Stimulated activated CD8-positive, alpha-beta memory T cell treated with anti-CD3 and anti-CD28 coated beads, Interleukin-2, amount 100 ng/mL, for 1 hour (primary cell): ENCODE data around the gene SBK3.
A peak's percentile ranks its signal among the peaks of the same experiment; 100 is the strongest.
"Not testable (repeated sequence)": the region's sequence is repeated elsewhere in the genome, so short reads cannot be mapped to it uniquely, and the experiment has no call there.

Source experiments
- DNase-seq, 2 donors: peaks; one replicate each; pipeline ENCODE4 v3.0.0-alpha.2; 2020; ENCODE audit warnings: low read depth in 2 of 2

The SBK3 gene

DNA sequence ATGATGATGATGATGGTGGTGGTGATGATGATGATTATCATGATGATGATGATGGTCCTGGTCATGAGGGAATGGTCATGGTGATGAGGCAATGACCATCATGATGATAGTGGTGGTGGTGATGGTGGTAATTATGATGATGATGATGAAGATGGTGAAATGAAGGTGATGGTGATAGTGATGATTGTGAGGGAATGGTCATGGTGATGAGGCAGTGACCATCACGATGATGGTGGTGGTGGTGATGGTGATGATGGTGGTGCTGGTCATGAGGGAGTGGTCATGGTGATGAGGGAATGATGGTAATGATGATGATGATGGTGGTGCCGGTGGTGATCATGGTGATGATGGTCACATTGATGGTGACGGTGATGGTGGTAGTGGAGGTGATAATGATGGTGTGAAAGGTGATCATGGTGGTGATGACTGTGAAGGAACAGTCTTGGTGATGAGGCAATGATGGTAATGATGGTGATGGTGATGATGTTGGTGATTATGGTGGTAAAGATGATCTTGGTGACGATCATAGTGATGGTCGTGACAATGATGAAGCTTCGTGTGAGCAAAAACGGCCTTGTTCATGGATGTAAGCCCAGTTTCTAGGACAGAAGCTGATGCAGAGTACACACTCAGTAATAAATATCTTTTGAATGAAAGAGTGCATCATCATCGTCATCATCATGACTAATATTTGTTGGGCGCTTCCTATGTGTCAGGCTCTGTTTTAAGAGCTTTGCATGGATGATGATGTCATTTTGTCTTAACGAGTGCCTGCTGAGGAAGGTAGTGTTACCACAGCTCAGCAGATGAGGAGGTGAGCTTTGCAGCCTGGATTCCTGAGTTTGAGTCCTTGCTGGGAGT lies 25.7 kb downstream of the SBK3 start:
- DNase-seq = no peak

GRCh38 chr19:55516878-55517620 lies 28.3 kb downstream of the SBK3 start:
- peak; percentile 81 to 86 for DNase-seq

- DNase-seq = no peak
Observed at GRCh38 chr19:55508120-55508519, 37.2 kb downstream of the SBK3 start.

DNA sequence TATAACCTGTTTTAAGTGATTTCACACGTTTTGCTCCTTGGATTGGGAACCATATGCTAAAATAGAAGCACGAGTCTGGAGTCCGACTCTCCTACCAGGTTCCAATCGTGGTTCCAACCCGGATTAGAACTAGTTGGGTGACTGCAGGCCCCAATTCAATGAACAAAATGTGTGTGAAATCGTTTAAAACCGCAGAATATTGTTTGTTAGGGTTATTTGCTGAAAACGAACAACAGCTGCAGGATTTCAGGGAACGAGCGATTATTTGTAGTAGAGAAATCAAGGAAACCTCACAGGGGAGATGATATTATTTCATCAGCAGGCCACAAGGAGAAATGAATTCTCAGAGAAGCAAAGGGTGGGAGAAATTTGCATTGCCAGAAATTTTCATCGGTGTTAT lies 40.4 kb downstream of the SBK3 start:
- DNase-seq = no peak

DNA sequence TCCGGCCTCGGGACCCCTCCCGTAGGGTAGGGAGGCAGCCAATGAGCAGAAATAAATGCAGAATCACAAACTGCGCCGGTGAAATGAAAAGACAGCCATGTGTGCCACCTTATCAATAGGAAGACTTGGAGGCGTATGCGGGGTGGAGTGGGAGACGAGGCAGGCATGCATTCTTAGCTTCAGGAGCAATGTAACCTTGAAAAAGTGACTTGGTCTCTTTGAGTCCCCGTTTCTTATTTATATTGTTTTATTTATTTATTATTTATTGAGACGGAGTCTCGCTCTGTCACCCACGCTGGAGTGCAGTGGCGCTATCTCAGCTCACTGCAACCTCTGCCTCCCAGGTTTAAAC lies 41.1 kb downstream of the SBK3 start:
- no peak for DNase-seq

DNA sequence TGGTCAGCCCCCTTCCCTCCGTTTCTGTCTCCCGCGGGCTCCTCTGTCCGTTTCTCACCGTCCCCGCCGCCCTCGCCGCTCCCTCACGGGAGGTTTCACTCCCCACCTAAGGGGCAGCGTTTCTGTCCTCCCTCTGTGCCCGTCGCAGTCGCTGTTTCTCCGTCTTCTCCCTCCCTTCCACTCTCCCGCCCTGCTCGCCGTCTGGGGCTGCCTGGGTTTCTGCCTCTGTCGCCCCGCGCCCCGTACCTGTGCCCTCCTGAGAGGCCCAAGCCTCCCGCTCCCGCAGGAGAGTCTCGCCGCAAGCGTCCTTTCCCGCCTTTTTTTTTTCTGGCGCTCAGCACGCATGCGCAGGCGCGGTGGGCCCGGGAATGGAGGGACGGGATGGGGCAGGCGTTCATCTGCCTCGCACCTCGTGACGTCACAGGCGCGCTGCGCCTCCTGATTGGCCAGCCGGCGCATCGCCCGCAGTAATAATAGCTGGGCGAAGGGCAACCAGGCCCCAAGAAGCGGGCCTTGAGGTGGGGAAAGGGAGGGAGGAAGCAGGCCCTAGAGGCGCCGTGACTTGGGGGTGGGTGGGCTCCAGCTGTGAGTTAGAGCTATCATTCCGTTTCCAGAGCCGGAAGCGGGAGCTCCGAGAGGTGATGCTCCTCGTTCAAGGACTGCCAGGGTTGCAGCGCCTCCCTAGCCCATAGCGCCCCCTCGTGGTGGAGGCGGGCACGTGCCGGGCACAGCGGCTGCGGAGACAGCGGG lies 41.7 kb downstream of the SBK3 start:
- peak; percentile 86 to 88 for DNase-seq

GRCh38 chr19:55503157-55503501 lies 42.2 kb downstream of the SBK3 start:
- DNase-seq = no peak

DNA sequence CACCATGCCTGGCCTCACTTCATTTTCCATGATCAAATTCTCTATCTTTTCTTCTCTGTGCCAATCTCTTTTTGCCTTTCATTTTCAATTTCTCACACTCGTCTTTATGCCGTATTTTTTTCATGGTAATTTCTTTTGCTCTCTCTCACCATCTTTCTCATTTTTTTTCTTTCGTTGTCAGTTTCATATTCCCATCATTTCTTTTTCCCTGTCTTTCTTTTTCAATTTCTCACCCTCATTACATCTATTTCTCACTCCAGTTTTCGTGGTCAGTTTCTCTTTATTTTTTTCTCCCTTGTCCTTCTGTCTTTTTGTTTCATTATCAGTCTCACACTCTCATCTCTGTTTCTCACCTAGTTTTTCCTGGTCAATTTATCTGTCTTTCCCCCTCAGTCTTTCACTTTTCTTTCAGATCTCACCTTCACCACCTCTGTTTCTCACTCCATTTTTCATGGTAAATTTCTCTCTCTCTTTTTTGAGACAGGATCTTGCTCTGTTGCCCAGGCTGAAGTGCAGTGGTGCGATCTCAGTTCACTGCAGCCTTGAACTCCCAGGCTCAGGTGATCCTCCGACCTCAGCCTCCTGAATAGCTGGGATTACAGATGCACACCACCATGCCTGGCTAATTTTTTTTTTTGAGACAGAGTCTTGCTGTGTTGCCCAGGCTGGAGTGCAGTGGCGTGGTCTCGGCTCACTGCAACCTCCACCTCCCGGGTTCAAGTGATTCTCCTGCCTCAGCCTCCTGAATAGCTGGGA lies 43.0 kb downstream of the SBK3 start:
- no peak for DNase-seq

GRCh38 chr19:55500368-55500952 lies 44.9 kb downstream of the SBK3 start:
- DNase-seq = no peak

DNA sequence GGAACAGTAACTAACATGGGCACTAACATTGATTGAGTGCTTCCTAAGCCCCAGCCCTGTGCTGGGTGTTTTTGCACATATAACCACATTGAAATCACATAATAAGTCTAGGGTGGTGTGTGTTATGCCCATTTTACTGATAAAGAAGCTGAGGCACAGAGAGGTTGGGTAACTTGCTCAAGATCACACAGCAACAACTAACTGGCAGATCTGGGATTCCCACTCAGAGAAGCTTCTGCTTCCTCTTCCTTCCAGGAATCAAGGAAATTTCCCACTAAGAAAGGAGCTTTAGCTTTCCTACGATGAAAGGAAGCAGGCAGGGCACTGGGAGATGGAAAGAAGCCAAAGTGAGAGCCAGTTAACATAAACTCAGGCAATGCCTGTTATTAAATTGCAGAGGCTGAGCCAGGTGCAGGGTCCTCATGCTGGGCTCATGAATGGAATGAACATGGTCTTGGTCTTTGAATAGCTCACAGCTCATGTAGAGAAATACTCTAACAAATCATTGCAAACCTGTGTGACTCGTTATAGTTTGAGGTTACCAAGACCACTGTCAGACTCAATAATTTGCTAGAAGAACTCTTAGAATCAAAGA lies 47.0 kb downstream of the SBK3 start:
- no peak for DNase-seq

- DNase-seq = no peak
Observed at GRCh38 chr19:55497763-55498162, 47.6 kb downstream of the SBK3 start.

GRCh38 chr19:55496820-55497219 lies 48.5 kb downstream of the SBK3 start:
- not testable (repeated sequence) for DNase-seq

DNA sequence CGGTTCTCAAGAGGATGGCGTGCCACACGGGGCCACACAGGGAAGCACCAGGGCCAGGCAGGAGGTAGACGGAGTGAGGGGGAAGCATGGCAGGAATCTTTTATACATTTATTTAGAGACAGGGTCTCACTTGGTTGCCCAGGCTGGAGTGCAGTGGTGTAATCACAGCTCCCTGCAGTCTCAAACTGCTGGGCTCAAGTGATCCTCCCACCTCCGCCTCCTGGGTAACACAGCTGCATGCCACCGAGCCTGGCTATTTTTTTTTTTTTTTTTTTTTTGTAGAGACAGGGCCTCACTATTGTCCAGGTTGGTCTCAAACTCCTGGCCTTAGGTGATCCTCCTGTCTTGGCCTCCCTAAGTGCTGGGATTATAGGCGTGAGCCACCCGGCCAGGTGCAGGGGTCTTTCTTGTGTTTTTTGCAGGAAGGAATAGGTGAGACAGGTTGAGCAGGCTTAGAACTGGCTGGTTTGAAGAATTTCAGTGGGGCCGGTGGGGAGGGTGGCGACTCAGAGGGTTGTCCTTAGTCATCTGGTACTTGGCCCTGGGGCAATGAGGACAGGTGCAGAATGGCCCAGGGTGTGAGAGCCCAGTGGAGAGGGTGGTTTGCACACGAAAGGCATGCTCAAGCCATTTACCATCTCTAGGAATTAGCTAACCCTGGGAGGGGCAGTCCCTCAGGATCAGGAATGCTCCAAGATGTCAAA lies 49.5 kb downstream of the SBK3 start:
- DNase-seq = no peak

DNA sequence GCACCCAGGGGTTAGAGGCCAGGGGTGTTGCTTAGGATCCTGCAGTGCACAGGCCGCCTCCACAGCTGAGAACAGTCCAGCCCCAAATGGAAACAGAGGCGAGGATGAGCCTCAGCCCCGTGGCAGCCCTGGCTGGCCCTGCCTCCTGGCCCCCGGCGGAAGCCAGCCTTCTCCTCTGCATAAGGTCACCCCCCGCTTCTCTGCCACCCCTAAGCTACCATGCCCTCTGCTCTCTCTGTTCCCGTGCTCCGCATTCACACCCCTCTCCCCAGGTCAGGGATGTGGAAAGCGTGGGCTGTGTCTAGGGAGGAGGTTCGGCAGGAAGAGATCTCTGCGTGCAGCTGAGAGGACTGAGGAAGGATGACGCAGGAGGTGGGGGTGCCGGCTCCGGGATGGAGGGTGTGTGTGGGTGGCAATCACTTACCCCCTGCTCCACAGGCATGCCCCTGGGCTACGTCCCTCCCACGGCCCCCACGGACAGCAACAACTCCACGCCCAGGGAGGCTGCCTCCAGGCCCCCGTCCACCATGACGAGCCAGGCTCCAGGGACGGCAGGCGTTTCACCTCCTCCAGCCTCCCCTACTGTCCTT lies 51.1 kb downstream of the SBK3 start:
- no peak for DNase-seq

DNA sequence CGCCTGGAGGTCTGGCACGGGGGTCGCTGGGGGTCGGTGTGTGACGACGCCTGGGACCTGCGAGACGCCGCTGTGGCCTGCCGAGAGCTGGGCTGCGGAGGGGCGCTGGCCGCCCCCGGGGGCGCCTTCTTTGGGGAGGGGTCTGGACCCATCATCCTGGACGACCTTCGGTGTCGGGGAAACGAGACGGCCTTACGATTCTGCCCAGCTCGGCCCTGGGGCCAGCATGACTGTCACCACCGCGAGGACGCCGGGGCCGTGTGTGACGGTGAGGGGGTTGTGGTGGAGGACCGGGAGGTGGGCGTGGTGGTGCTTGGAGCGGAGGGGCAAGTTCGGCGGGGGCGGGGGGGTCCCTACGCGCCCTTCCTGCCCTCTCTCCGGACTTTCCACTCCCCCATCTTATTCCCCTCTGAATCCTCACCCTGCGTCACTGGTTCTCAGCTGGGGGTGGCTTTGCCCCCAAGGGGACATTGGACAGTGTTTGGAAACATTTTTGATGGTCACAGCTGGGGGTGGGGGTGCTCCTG lies 51.6 kb downstream of the SBK3 start:
- DNase-seq = no peak

DNA sequence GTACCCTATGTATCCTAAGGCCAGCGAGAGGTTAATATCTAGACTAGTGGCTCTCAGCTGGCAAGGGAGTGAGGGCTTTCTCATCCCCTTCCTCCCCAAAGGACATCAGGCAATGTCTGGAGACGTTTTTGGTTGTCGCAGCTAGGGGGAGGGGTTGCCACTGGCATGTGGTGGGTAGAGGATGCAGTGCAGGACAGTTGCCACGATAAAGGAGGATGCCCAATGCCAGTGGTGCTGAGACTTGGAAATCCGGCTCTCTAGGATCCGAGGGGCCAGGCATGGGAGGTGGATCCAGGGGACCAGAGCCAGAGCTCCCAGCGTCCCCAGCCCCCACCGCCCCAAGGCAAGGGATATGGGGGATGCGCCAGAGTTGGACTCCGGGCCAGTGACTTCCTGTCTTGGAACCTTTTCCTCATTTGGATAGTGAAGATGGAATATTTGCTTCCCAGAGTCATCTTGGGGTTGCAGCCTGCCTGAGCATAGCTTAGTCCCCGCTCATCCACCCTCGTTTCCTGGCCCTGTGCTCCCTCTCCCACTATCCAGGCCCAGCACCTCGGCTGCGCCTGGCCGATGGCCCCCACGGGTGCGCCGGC lies 52.2 kb downstream of the SBK3 start:
- no peak for DNase-seq

DNA sequence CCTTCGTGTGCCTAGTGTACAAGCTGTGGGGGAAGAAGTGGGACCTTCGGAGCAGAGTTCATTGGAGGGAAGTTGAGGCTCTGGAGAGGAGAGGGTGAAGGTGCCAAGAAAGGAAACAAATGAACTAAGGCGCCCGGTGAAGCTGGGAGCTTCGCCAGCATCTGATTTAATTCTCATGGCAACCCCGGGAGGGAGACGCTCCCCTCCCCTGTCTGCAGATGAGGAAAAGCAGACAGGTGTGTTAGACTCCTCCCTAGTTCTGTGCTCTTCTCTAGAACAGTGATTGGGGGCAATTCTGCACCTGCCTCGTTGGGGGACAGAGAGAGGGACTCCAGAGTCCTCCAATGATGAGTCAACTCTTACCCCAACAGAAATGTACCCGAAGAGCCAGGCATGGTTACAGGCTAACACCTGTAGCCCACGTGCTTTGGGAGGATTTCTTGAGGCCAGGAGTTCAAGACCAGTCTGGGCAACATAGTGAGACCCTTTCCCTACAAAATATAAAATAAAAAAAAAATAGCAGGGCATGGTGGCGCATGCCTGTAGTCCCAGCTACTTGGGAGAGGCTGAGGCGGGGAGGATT lies 52.9 kb downstream of the SBK3 start:
- DNase-seq = no peak

DNA sequence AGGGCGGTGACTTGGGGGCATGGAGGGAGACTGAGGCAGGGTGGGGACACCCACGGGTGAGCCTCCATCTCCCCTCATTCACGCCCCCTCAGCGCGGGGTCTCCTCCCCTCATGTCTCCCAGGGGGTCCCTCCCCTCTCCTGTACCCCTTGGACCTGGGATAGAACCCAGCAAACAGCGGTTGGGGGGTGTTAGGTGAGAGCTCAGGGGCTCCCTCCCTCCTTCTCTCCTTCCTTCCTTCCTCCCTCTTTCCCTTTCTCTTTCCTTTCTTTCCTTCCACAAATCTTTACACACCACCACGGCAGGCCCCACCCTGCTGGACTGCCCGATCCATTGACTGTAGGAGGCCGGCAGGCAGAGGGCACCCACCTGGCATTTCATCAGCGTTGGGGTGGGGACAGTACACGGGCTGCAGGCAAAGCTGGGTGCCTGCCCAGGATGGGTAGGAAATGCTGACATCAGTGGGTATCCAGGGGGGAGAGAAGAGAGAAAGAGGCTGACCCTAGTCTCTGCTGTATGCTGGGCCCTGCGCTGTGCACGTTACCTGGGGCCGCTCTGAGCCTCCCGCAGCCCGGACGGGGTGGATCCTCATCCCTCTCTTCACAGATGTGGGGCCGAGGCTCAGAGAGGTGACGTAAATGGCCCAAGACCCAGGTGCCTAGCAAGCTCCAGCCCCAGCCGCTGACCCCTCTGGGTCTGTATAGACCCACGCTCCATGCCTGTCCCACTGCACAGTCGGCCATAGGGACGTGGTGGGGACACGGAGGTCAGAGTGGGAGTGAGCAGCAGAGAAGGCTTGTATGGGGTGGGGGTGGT lies 53.6 kb downstream of the SBK3 start:
- DNase-seq = no peak
